ENCODE data around the gene TRABD2B. TPM values are rescaled to one million over a fixed set of nuclear protein-coding genes. Genes with fewer than 3 reads are reported as not detected.

TRABD2B gene
- total RNA-seq, 2 experiments from 2014 or later: not detected

- DNase-seq: no peak
- no peak overlapping the region for H3K4me3 Mint-ChIP-seq
- H3K4me1 Mint-ChIP-seq (ENCODE audit: low read depth): peaks cover 3% of the 10 kb centered on the region
- H3K27me3 Mint-ChIP-seq (ENCODE audit: low read depth): peaks cover 54% of the 10 kb centered on the region
- no peaks in the 10 kb centered on the region for H3K36me3 Mint-ChIP-seq (ENCODE audit: low read depth)
- CTCF ChIA-PET: interaction anchor here (0.8 kb wide), 1 partner anchor 13 kb away, joined by 3 read pairs; no protein-coding TSS in a partner anchor
- no peaks in the 10 kb centered on the region for H3K9me3 Mint-ChIP-seq
- intact Hi-C loops (cut with micrococcal nuclease): no loop called here
- H3K27ac Mint-ChIP-seq: no peak overlapping the region
These were observed 12.2 kb downstream of the TRABD2B start for GRCh38 chr1:47985018-47985417.

DNA sequence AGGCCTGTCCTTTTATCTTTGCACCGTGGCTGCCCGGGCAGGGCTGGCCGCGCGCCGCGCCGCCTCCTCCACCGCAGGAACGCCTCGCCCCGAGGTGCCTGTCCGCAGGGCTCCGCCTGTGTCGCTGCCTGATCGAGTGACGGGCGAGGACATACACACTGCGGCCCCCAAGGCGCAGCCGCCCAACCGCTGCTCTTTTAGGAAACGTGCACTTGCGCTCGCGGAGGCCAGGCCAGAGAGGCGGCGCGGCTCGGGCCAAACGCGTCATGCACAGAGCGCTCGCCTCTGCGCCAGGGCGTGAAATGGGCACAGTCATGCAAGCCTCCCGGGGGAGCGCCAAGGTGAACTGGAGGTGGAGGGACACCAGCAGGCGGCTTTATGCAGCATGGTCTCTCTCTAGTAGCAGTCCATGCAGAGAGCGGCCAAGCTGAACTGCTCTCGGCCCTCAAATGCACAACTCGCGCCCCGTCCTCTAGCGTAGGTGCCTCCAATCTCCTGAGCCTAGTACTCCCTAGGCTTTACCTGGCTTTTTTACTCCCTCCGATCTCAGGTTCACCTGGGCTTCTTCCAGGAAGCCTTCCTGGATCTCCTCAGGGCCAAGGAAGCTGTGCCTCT lies 12.9 kb downstream of the TRABD2B start:
- CTCF ChIA-PET: no interaction called here
- H3K36me3 Mint-ChIP-seq (ENCODE audit: low read depth): no peaks in the 10 kb centered on the region
- H3K4me1 Mint-ChIP-seq (ENCODE audit: low read depth): peaks cover 3% of the 10 kb centered on the region
- no peak for DNase-seq
- H3K27ac Mint-ChIP-seq: no peak overlapping the region
- H3K4me3 Mint-ChIP-seq: no peak overlapping the region
- H3K9me3 Mint-ChIP-seq: no peaks in the 10 kb centered on the region
- intact Hi-C loops (cut with micrococcal nuclease): no loop called here
- peaks cover 55% of the 10 kb centered on the region for H3K27me3 Mint-ChIP-seq (ENCODE audit: low read depth)

DNA sequence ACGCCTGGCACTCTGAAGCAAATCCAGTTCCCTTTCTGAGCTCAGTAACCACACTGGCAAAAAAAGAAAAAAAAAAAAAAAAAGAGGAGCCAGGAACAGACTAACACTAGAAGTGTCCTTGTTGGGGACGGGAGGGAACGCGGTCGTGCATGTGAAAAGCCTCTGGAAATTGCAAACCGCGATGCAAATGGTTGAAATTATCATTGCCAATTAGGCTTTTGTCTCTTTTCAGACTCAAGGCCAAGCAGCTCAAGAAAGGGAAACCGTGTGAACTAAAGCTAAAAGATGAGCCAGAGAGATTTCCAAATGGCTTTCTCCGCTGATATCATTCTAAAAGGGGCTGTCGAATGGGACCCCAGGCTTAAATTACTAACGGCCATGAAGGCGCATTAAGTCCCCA lies 13.5 kb downstream of the TRABD2B start:
- H3K4me1 Mint-ChIP-seq (ENCODE audit: low read depth): peaks cover 3% of the 10 kb centered on the region
- CTCF ChIA-PET: interaction anchor here (0.6 kb wide), 1 partner anchor 71 kb away, joined by 6 read pairs; no protein-coding TSS in a partner anchor
- no peaks in the 10 kb centered on the region for H3K9me3 Mint-ChIP-seq
- DNase-seq: no peak
- intact Hi-C loops (cut with micrococcal nuclease): no loop called here
- H3K36me3 Mint-ChIP-seq (ENCODE audit: low read depth): no peaks in the 10 kb centered on the region
- no peak overlapping the region for H3K27ac Mint-ChIP-seq
- no peak overlapping the region for H3K4me3 Mint-ChIP-seq
- H3K27me3 Mint-ChIP-seq (ENCODE audit: low read depth): peaks cover 55% of the 10 kb centered on the region

- no peaks in the 10 kb centered on the region for H3K9me3 Mint-ChIP-seq
- CTCF ChIA-PET: no interaction called here
- H3K4me3 Mint-ChIP-seq: no peak overlapping the region
- no peak for DNase-seq
- H3K27me3 Mint-ChIP-seq (ENCODE audit: low read depth): peaks cover 49% of the 10 kb centered on the region
- H3K36me3 Mint-ChIP-seq (ENCODE audit: low read depth): no peaks in the 10 kb centered on the region
- H3K27ac Mint-ChIP-seq: no peak overlapping the region
- peaks cover 3% of the 10 kb centered on the region for H3K4me1 Mint-ChIP-seq (ENCODE audit: low read depth)
- intact Hi-C loops (cut with micrococcal nuclease): no loop called here
These were observed 15.4 kb downstream of the TRABD2B start for GRCh38 chr1:47981667-47982350.

GRCh38 chr1:47980501-47980900 lies 16.7 kb downstream of the TRABD2B start:
- intact Hi-C loops (cut with micrococcal nuclease): no loop called here
- no peak overlapping the region for H3K27ac Mint-ChIP-seq
- no peak for DNase-seq
- CTCF ChIA-PET: interaction anchor here (0.7 kb wide), 1 partner anchor 104 kb away, joined by 3 read pairs; no protein-coding TSS in a partner anchor
- H3K4me3 Mint-ChIP-seq: no peak overlapping the region
- H3K36me3 Mint-ChIP-seq (ENCODE audit: low read depth): no peaks in the 10 kb centered on the region
- H3K9me3 Mint-ChIP-seq: no peaks in the 10 kb centered on the region
- peaks cover 40% of the 10 kb centered on the region for H3K27me3 Mint-ChIP-seq (ENCODE audit: low read depth)
- H3K4me1 Mint-ChIP-seq (ENCODE audit: low read depth): peaks cover 3% of the 10 kb centered on the region

DNA sequence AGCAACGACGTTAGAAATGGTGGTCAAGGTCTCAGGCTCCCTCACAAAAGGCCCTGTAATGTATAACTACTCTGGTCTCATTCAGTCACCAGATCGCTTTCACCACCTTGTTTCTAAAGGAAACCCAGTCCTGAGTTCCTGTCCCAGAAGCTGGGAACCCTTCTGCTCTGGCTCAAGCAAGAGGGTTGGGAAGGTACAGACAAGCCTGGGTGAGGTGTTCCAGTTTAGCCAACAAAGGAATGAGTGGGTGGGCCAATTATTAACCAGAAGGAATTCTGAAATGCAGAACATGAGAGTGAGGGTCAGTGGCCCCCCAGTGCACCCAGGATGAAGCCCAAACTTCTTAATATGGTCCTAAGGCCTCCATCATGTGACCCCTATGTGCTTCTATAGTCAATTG lies 17.5 kb downstream of the TRABD2B start:
- CTCF ChIA-PET: no interaction called here
- Mint-ChIP-seq H3K9me3 (no peaks in the 10 kb centered on the region), H3K36me3 (ENCODE audit: low read depth) (no peaks in the 10 kb centered on the region), H3K4me1 (ENCODE audit: low read depth) (peaks cover 3% of the 10 kb centered on the region), H3K27me3 (ENCODE audit: low read depth) (peaks cover 33% of the 10 kb centered on the region), H3K27ac (no peak overlapping the region), H3K4me3 (no peak overlapping the region)
- no peak for DNase-seq
- intact Hi-C loops (cut with micrococcal nuclease): no loop called here

GRCh38 chr1:47978486-47978885 lies 18.7 kb downstream of the TRABD2B start:
- Mint-ChIP-seq H3K9me3 (no peaks in the 10 kb centered on the region), H3K27me3 (ENCODE audit: low read depth) (peaks cover 23% of the 10 kb centered on the region), H3K36me3 (ENCODE audit: low read depth) (no peaks in the 10 kb centered on the region), H3K4me3 (no peak overlapping the region), H3K27ac (no peak overlapping the region), H3K4me1 (ENCODE audit: low read depth) (no peaks in the 10 kb centered on the region)
- CTCF ChIA-PET: no interaction called here
- DNase-seq: no peak
- intact Hi-C loops (cut with micrococcal nuclease): no loop called here

GRCh38 chr1:47976728-47977127 lies 20.5 kb downstream of the TRABD2B start:
- DNase-seq: no peak
- no peaks in the 10 kb centered on the region for H3K9me3 Mint-ChIP-seq
- no peaks in the 10 kb centered on the region for H3K4me1 Mint-ChIP-seq (ENCODE audit: low read depth)
- CTCF ChIA-PET: no interaction called here
- H3K27me3 Mint-ChIP-seq (ENCODE audit: low read depth): peaks cover 15% of the 10 kb centered on the region
- no peak overlapping the region for H3K27ac Mint-ChIP-seq
- H3K4me3 Mint-ChIP-seq: no peak overlapping the region
- intact Hi-C loops (cut with micrococcal nuclease): no loop called here
- no peaks in the 10 kb centered on the region for H3K36me3 Mint-ChIP-seq (ENCODE audit: low read depth)

- Mint-ChIP-seq H3K36me3 (ENCODE audit: low read depth) (no peaks in the 10 kb centered on the region), H3K4me3 (no peak overlapping the region), H3K9me3 (no peaks in the 10 kb centered on the region), H3K27me3 (ENCODE audit: low read depth) (peaks cover 13% of the 10 kb centered on the region), H3K27ac (no peak overlapping the region), H3K4me1 (ENCODE audit: low read depth) (no peaks in the 10 kb centered on the region)
- intact Hi-C loops (cut with micrococcal nuclease): no loop called here
- CTCF ChIA-PET: no interaction called here
- DNase-seq: no peak
These were observed 20.9 kb downstream of the TRABD2B start for GRCh38 chr1:47976267-47976666.

GRCh38 chr1:47975302-47975921 lies 21.8 kb downstream of the TRABD2B start:
- DNase-seq: no peak
- Mint-ChIP-seq H3K36me3 (ENCODE audit: low read depth) (no peaks in the 10 kb centered on the region), H3K4me1 (ENCODE audit: low read depth) (no peaks in the 10 kb centered on the region), H3K9me3 (no peaks in the 10 kb centered on the region), H3K4me3 (no peak overlapping the region), H3K27ac (no peak overlapping the region), H3K27me3 (ENCODE audit: low read depth) (peaks cover 10% of the 10 kb centered on the region)
- CTCF ChIA-PET: no interaction called here
- intact Hi-C loops (cut with micrococcal nuclease): no loop called here

DNA sequence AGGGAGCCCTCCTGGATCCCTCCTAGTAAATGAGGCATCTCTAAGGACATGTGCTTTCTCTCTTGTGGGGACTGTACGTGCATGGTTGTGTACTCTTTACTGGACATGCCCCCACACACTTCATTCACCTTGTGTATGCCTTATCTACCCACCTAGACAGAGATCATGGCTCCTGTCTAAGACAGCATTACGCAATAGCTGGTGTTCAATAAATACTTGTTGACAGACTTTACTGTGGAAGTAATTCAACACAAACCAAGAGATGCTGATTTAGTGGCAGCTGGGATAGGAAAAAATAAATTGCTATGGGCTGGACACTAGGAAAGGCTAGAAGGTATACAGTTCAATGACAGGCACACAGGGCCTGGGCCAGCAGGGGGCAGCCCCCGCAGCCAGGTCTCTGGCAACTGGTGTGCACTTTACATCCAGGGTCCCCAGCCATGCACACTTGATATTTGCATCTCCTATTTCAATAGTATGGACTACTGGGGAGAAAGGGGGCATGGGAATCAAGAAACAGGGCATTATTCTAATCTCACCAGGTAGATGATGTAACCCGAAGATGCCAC lies 24.2 kb downstream of the TRABD2B start:
- Mint-ChIP-seq H3K4me3 (no peak overlapping the region), H3K9me3 (no peaks in the 10 kb centered on the region), H3K27ac (no peak overlapping the region), H3K4me1 (ENCODE audit: low read depth) (no peaks in the 10 kb centered on the region), H3K27me3 (ENCODE audit: low read depth) (peaks cover 5% of the 10 kb centered on the region), H3K36me3 (ENCODE audit: low read depth) (no peaks in the 10 kb centered on the region)
- no peak for DNase-seq
- intact Hi-C loops (cut with micrococcal nuclease): no loop called here
- CTCF ChIA-PET: interaction anchor here (0.7 to 0.9 kb wide), 2 partner anchors 90 to 540 kb away, joined by 3 read pairs; no protein-coding TSS in a partner anchor

DNA sequence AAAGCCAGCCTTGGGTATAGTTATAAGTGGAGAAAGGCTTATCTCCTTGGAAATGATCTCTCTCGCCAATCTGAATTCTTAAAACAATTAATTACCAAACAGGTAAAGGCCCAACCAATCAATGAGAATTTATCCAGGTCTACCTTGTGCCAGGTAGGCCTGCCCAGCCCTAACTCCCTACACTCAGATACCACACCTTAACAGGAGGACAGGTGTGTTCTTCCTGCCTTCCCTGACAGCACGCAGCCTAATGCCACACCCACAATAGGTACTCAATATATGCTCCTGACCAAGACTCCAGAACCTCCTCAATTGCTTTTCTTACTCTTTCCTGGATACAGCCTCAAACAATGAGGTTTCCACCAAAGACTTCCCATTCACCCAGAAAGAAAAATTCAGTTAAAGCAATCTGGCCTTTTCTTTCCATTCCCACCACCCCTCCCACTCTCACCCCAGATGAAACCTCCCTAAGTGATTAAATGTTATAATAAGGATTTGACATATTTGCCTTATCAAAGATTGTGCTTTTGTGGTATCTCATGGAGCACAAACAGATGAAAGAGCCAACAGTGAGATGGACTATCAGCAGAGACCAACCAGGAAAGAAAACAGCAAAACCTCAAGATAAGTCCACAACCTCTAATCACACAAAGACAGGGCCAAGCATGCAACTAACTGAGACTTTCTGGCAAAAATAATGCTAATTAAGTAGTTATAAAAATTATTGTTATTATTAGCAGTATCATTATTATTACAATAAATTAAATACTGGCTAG lies 25.6 kb downstream of the TRABD2B start:
- Mint-ChIP-seq H3K4me1 (ENCODE audit: low read depth) (no peaks in the 10 kb centered on the region), H3K27ac (no peak overlapping the region), H3K27me3 (ENCODE audit: low read depth) (peaks cover 5% of the 10 kb centered on the region), H3K36me3 (ENCODE audit: low read depth) (no peaks in the 10 kb centered on the region), H3K4me3 (no peak overlapping the region), H3K9me3 (no peaks in the 10 kb centered on the region)
- intact Hi-C loops (cut with micrococcal nuclease): no loop called here
- no peak for DNase-seq
- CTCF ChIA-PET: no interaction called here
